HCT116 (cell line): ENCODE measurements around the gene ZFR2. TPM values are rescaled to one million over a fixed set of nuclear protein-coding genes. Genes with fewer than 3 reads are reported as not detected.

Experiments used
- ATAC-seq: fragments of 200-7000 bp; cut with Tn5 transposase; 2 replicates; pipeline ENCODE4 v1.9.1; 2020; ENCODE audit warnings: mild to moderate bottlenecking, moderate library complexity
- BruUV-seq: library from RNA; stranded (reverse); fragments of 400-500 nt; replicated peaks from 2 replicates; lab custom pipeline; 2021; lab: Mats Ljungman, UMichigan
- CTCF ChIA-PET: fragments of 300-600 bp; sonication (Branson Sonifier 250); formaldehyde crosslinking; loops from one replicate; lab custom pipeline; 2021; ENCODE audit warnings: antibody characterized with exemption; lab: Charles Lee
- POLR2A ChIA-PET: fragments of 300-600, 350-600 bp; sonication (Branson Sonifier 250); formaldehyde crosslinking; loops from one replicate; lab custom pipeline; 2021; ENCODE audit warnings: antibody characterized with exemption; lab: Charles Lee
- RAD21 ChIA-PET, 2 experiments: fragments of 300-600 bp; sonication (Branson Sonifier 250); formaldehyde crosslinking; loops; one replicate each; lab custom pipeline; 2023; ENCODE audit warnings: low total read pairs in 2 of 2; ENCODE audit not compliant: uncharacterized antibody in 2 of 2, unreplicated experiment in 2 of 2, low non-redundant PET in 1 of 2; lab: Charles Lee
- DNase-seq: peaks from one replicate; pipeline ENCODE4 v3.0.0-alpha.2; 2010; ENCODE audit warnings: low read depth, low spot score
- H2AFZ ChIP-seq: fragments of 200-600 bp; shearing (Covaris generic), sonication (generic); 2 replicates; pipeline ENCODE4 v1.6.1; 2017; ENCODE audit warnings: low read depth, mixed run types, mixed read lengths, antibody characterized with exemption, low read length; ENCODE audit not compliant: poor library complexity, severe bottlenecking
- H3K27ac ChIP-seq: 2 replicates; pipeline ENCODE4 v1.5.1; 2012; ENCODE audit warnings: low read depth, low read length
- H3K27me3 ChIP-seq: fragments of 200-600 bp; sonication (generic); 2 replicates; pipeline ENCODE4 v1.6.1; 2016; ENCODE audit warnings: mixed run types, low read length, mixed read lengths; ENCODE audit not compliant: insufficient read depth
- H3K36me3 ChIP-seq, 2 experiments: fragments of 200-500 bp in 1 of 2; fragments of 200-600 bp in 1 of 2; sonication (Bioruptor generic) in 1 of 2; sonication (generic) in 1 of 2; 2 replicates each; pipeline versions ENCODE4 v1.5.1 to v1.6.1; 2014 to 2016; ENCODE audit warnings: low read length in 2 of 2, inconsistent platforms in 1 of 2, mixed read lengths in 1 of 2, mixed run types in 1 of 2; ENCODE audit not compliant: insufficient read depth in 2 of 2, control insufficient read depth in 1 of 2
- H3K4me1 ChIP-seq, 2 experiments: fragments of 200-600 bp in 1 of 2; sonication (generic) in 1 of 2; 2 replicates each; pipeline versions ENCODE4 v1.5.1 to v1.6.1; 2012 to 2017; ENCODE audit warnings: low read length in 2 of 2, inconsistent platforms in 1 of 2, mild to moderate bottlenecking in 1 of 2, mixed read lengths in 1 of 2, mixed run types in 1 of 2, moderate library complexity in 1 of 2; ENCODE audit not compliant: insufficient read depth in 2 of 2, control insufficient read depth in 1 of 2
- H3K4me2 ChIP-seq: fragments of 200-600 bp; sonication (generic); 2 replicates; pipeline ENCODE4 v1.6.1; 2017; ENCODE audit warnings: mixed run types, low read length, mixed read lengths
- H3K4me3 ChIP-seq, 2 experiments: fragments of 200-600 bp in 1 of 2; sonication (generic) in 1 of 2; replicated peaks in 1 of 2; 2 replicates each; pipeline ENCODE4 v1.5.1; 2011 to 2016; ENCODE audit warnings: low read length in 2 of 2, control low read depth in 1 of 2, low read depth in 1 of 2, mild to moderate bottlenecking in 1 of 2, mixed read lengths in 1 of 2, mixed run types in 1 of 2
- H3K79me2 ChIP-seq: fragments of 200-600 bp; sonication (generic); 2 replicates; pipeline ENCODE4 v1.6.1; 2017; ENCODE audit warnings: mild to moderate bottlenecking, mixed run types, low read length, moderate library complexity, mixed read lengths; ENCODE audit not compliant: insufficient read depth
- H3K9ac ChIP-seq: fragments of 200-600 bp; sonication (generic); 2 replicates; pipeline ENCODE4 v1.6.1; 2016; ENCODE audit warnings: low read length, mixed read lengths
- H3K9me2 ChIP-seq: fragments of 200-600 bp; sonication (generic), shearing (Covaris generic); 2 replicates; pipeline ENCODE4 v1.6.1; 2017; ENCODE audit warnings: mixed run types, mild to moderate bottlenecking, moderate library complexity; ENCODE audit not compliant: insufficient read depth
- H3K9me3 ChIP-seq, 2 experiments: fragments of 200-500 bp in 1 of 2; fragments of 200-600 bp in 1 of 2; sonication (Bioruptor generic) in 1 of 2; sonication (generic) in 1 of 2; 2 replicates each; pipeline ENCODE4 v1.6.1; 2014 to 2017; ENCODE audit warnings: low read length in 2 of 2, mixed read lengths in 2 of 2, inconsistent platforms in 1 of 2, low read depth in 1 of 2, mild to moderate bottlenecking in 1 of 2, mixed run types in 1 of 2, moderate library complexity in 1 of 2; ENCODE audit not compliant: control insufficient read depth in 1 of 2, insufficient read depth in 1 of 2
- H4K20me1 ChIP-seq: fragments of 200-600 bp; sonication (generic), shearing (Covaris generic); 2 replicates; pipeline ENCODE4 v1.6.1; 2017; ENCODE audit warnings: mixed run types, mild to moderate bottlenecking, moderate library complexity; ENCODE audit not compliant: insufficient read depth
- CBX3 ChIP-seq: IDR thresholded peaks from 2 replicates; pipeline ENCODE4 v1.6.1; 2012; ENCODE audit warnings: low read depth
- ZFX ChIP-seq: fragments of 450-650 bp; IDR thresholded peaks from 2 replicates; pipeline ENCODE4 v1.6.1; 2017
- intact Hi-C: fragments of 100-400 bp; cut with micrococcal nuclease; formaldehyde crosslinking; loops from 2 replicates; pipeline ENCODE4 v1.10.0; 2022
- total RNA-seq: library from RNA; stranded (reverse); gene quantifications from one replicate; pipeline ENCODE4 v1.2.1, GENCODE V29; 2021; ENCODE audit not compliant: unreplicated experiment
- TF ChIP-seq, protein P1 (sequence below): IDR thresholded peaks from 2 replicates; pipeline ENCODE4 v1.6.1; 2012
- TF ChIP-seq, protein P2 (sequence below): IDR thresholded peaks from 2 replicates; pipeline ENCODE4 v1.6.1; 2012; ENCODE audit warnings: low read depth

ZFR2 gene
- total RNA-seq, 1 experiment from 2014 or later, result 0.34 TPM

DNA sequence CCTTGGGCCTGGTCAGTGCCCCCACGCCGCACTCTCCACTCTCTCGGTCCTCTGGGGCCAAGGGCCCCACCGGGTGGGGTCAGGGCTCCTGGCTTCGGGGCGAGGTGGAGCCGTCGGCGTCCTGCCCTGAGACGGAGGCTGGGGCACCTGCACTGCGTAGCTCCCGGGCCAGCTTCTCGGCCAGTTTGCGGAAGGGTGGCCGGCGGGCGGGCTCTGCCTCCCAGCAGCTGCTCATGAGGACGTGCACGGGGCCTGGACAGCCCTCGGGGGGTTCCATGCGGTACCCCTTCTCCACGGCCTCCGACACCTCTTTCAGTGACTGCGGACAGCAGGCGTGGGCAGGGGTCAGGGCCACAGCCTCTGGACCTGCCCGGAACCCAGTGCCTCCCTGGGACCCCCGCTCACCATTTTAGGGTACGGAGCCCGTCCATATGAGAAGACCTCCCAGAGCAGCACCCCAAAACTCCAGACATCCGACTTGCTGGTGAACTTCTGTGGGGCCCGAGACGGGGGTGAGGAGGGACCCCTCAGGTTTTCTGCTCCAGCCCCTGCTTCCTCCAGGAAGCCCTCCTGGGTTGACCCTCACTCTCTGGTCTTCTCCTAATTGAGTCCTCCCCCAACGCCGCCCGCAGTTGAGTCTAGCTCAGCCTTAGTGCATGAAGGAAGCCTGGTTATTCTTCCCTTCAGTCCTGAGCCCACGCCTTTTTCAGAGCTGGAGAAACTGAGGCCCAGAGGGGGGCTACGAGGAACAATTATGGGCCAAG lies 90.6 kb downstream of the ZFR2 start:
- Histone ChIP-seq H3K9me3 (peaks cover 9 to 21% of the 10 kb centered on the region in 2 experiments; a peak in 3 of 4 replicates), H3K79me2 (no peaks in the 10 kb centered on the region), H3K27me3 (no peaks in the 10 kb centered on the region), H3K36me3 (no peaks in the 10 kb centered on the region), H3K9me2 (no peaks in the 10 kb centered on the region), H3K4me2 (no peak overlapping the region), H2AFZ (no peak overlapping the region), H3K9ac (no peak overlapping the region), H3K4me1 (no peaks in the 10 kb centered on the region), H3K27ac (no peak overlapping the region), H3K4me3 (no peak overlapping the region), H4K20me1 (no peaks in the 10 kb centered on the region)
- ChIA-PET CTCF (no interaction called here), RAD21 (no interaction called here), POLR2A (no interaction called here)
- BruUV-seq, result no TSS peak
- DNase-seq, result no peak
- ATAC-seq, result no peak
- intact Hi-C loops, result no loop called here
- TF ChIP-seq ZFX (no peak), CBX3 (no peak)
- TF ChIP-seq, protein P1, sequence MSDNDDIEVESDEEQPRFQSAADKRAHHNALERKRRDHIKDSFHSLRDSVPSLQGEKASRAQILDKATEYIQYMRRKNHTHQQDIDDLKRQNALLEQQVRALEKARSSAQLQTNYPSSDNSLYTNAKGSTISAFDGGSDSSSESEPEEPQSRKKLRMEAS, result no peak
- TF ChIP-seq, protein P2, sequence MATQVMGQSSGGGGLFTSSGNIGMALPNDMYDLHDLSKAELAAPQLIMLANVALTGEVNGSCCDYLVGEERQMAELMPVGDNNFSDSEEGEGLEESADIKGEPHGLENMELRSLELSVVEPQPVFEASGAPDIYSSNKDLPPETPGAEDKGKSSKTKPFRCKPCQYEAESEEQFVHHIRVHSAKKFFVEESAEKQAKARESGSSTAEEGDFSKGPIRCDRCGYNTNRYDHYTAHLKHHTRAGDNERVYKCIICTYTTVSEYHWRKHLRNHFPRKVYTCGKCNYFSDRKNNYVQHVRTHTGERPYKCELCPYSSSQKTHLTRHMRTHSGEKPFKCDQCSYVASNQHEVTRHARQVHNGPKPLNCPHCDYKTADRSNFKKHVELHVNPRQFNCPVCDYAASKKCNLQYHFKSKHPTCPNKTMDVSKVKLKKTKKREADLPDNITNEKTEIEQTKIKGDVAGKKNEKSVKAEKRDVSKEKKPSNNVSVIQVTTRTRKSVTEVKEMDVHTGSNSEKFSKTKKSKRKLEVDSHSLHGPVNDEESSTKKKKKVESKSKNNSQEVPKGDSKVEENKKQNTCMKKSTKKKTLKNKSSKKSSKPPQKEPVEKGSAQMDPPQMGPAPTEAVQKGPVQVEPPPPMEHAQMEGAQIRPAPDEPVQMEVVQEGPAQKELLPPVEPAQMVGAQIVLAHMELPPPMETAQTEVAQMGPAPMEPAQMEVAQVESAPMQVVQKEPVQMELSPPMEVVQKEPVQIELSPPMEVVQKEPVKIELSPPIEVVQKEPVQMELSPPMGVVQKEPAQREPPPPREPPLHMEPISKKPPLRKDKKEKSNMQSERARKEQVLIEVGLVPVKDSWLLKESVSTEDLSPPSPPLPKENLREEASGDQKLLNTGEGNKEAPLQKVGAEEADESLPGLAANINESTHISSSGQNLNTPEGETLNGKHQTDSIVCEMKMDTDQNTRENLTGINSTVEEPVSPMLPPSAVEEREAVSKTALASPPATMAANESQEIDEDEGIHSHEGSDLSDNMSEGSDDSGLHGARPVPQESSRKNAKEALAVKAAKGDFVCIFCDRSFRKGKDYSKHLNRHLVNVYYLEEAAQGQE, result no peak
